ENCODE results near the gene FOXA3. TPM values are rescaled to one million over a fixed set of nuclear protein-coding genes. Genes with fewer than 3 reads are reported as not detected.

The FOXA3 gene
- polyA plus RNA-seq, 2 of the 4 experiments (the other 2 are of a cell fraction), result 1.6 to 5.3 TPM

- FAIRE-seq, result no peak
Measured at GRCh38 chr19:45815481-45816216, 48.5 kb upstream of the FOXA3 start.

GRCh38 chr19:45816236-45817009 is 47.7 kb upstream of the FOXA3 start:
- FAIRE-seq (no peak), ATAC-seq (no peak), DNase-seq (ENCODE audit: low read depth in 1 of 2, low spot score in 1 of 2) (no peak)
- no peak for TF ChIP-seq BHLHE40 (IDR thresholded peaks at IDR 0.05; ENCODE audit: low read depth, low read length)
- no peak for TF ChIP-seq HOXB5 (CRISPR knock-in tag; IDR thresholded peaks at IDR 0.05)
- no peak for TF ChIP-seq HOXB13 (CRISPR knock-in tag; IDR thresholded peaks at IDR 0.05; ENCODE audit: low read depth)
- no peak for TF ChIP-seq HEYL (CRISPR knock-in tag; IDR thresholded peaks at IDR 0.05)
- no peak for TF ChIP-seq NPAS2 (CRISPR knock-in tag; IDR thresholded peaks at IDR 0.05; ENCODE audit: borderline replicate concordance)
- no peak for TF ChIP-seq POLR2A (IDR thresholded peaks at IDR 0.05; ENCODE audit: low read length)
- no peak for TF ChIP-seq ZSCAN20 (CRISPR knock-in tag; IDR thresholded peaks at IDR 0.05)
- TF ChIP-seq SMC3 (IDR thresholded peaks at IDR 0.05), result no peak
- TF ChIP-seq JUN (IDR thresholded peaks at IDR 0.05), result no peak
- TF ChIP-seq GATA3 (IDR thresholded peaks at IDR 0.05; ENCODE audit: borderline replicate concordance), result no peak
- no peak for TF ChIP-seq TP53 (CRISPR knock-in tag; IDR thresholded peaks at IDR 0.05)
- TF ChIP-seq MYC (IDR thresholded peaks at IDR 0.05; ENCODE audit: borderline replicate concordance, low read length), result no peak
- no peak for TF ChIP-seq TFCP2L1 (CRISPR knock-in tag; IDR thresholded peaks at IDR 0.05)
- TF ChIP-seq, protein P1, sequence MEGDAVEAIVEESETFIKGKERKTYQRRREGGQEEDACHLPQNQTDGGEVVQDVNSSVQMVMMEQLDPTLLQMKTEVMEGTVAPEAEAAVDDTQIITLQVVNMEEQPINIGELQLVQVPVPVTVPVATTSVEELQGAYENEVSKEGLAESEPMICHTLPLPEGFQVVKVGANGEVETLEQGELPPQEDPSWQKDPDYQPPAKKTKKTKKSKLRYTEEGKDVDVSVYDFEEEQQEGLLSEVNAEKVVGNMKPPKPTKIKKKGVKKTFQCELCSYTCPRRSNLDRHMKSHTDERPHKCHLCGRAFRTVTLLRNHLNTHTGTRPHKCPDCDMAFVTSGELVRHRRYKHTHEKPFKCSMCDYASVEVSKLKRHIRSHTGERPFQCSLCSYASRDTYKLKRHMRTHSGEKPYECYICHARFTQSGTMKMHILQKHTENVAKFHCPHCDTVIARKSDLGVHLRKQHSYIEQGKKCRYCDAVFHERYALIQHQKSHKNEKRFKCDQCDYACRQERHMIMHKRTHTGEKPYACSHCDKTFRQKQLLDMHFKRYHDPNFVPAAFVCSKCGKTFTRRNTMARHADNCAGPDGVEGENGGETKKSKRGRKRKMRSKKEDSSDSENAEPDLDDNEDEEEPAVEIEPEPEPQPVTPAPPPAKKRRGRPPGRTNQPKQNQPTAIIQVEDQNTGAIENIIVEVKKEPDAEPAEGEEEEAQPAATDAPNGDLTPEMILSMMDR (IDR thresholded peaks at IDR 0.05), result no peak
- TF ChIP-seq ZNF302 (CRISPR knock-in tag; IDR thresholded peaks at IDR 0.05), result no peak
- no peak for TF ChIP-seq NR3C1 (IDR thresholded peaks at IDR 0.05)
- TF ChIP-seq CHD2 (IDR thresholded peaks at IDR 0.05; ENCODE audit: low read length, partially characterized antibody), result no peak
- no peak for TF ChIP-seq EP300 (IDR thresholded peaks at IDR 0.05)
- no peak for TF ChIP-seq NFE2L2 (conservative IDR thresholded peaks at IDR 0.05; ENCODE audit: low read length)
- no peak for TF ChIP-seq USF2 (IDR thresholded peaks at IDR 0.05)
- H3K4me1 ChIP-seq, result peaks cover 10% of the 10 kb centered on the region; the same call in 1 of the 3 replicates
- H3K27ac ChIP-seq, result peak overlapping the region in 1 of 2 experiments; percentile 61; a peak in 3 of 6 replicates
- ChIA-PET POLR2A (interaction anchor here (0.8 to 1.4 kb wide), 6 partner anchors 12 to 70 kb away, joined by 3 to 8 read pairs (median 4); partner anchors contain the start of gene IRF2BP1), CTCF (interaction anchor here (0.5 to 74.3 kb wide), 54 partner anchors 8 to 811 kb away, joined by 3 to 2204 read pairs (median 4); partner anchors contain the start of genes CCDC61, DMPK, DMWD and FOXA3)
- no peaks in the 10 kb centered on the region for H3K9me3 ChIP-seq
- no peak overlapping the region for H3K4me2 ChIP-seq
- 84% methylated on average over 15 of the region's 18 CpGs for WGBS (ENCODE audit: missing lambda C conversion rate)
- H3K4me3 ChIP-seq, result no peak overlapping the region

More at GRCh38 chr19:45815481-45816216, 48.5 kb upstream of the FOXA3 start:
- no peak for TF ChIP-seq RCOR1 (IDR thresholded peaks at IDR 0.05; ENCODE audit: low read depth, low read length)
- no peaks in the 10 kb centered on the region for H3K9me3 ChIP-seq
- H3K4me2 ChIP-seq, result no peak overlapping the region
- H3K4me3 ChIP-seq, result no peak overlapping the region
- ChIA-PET POLR2A (interaction anchor here (1.0 kb wide), 1 partner anchor 23 kb away, joined by 3 read pairs; the partner anchor contains the start of gene DMWD), CTCF (interaction anchor here (1.1 to 74.3 kb wide), 13 partner anchors 8 to 201 kb away, joined by 3 to 2204 read pairs (median 18); partner anchors contain the start of genes DMPK, DMWD, FOXA3 and IRF2BP1)
- no peak for DNase-seq (ENCODE audit: low read depth in 1 of 2, low spot score in 1 of 2)
- 88% methylated on average over 33 of the region's 44 CpGs for WGBS (ENCODE audit: missing lambda C conversion rate)
- peaks cover 11% of the 10 kb centered on the region; the same call in 1 of the 3 replicates for H3K4me1 ChIP-seq
- no peak for ATAC-seq
- H3K27ac ChIP-seq, result no peak overlapping the region
